ENCODE results near the gene KIF2C. TPM values are rescaled to one million over a fixed set of nuclear protein-coding genes. Genes with fewer than 3 reads are reported as not detected.

The KIF2C gene
- polyA plus RNA-seq, 1 experiment: 14.3 TPM

- TF ChIP-seq, protein P1, sequence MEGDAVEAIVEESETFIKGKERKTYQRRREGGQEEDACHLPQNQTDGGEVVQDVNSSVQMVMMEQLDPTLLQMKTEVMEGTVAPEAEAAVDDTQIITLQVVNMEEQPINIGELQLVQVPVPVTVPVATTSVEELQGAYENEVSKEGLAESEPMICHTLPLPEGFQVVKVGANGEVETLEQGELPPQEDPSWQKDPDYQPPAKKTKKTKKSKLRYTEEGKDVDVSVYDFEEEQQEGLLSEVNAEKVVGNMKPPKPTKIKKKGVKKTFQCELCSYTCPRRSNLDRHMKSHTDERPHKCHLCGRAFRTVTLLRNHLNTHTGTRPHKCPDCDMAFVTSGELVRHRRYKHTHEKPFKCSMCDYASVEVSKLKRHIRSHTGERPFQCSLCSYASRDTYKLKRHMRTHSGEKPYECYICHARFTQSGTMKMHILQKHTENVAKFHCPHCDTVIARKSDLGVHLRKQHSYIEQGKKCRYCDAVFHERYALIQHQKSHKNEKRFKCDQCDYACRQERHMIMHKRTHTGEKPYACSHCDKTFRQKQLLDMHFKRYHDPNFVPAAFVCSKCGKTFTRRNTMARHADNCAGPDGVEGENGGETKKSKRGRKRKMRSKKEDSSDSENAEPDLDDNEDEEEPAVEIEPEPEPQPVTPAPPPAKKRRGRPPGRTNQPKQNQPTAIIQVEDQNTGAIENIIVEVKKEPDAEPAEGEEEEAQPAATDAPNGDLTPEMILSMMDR (IDR thresholded peaks at IDR 0.05; ENCODE audit: low read depth, low read length): no peak
These were observed 38.5 kb upstream of the KIF2C start for GRCh38 chr1:44701141-44701573.

DNA sequence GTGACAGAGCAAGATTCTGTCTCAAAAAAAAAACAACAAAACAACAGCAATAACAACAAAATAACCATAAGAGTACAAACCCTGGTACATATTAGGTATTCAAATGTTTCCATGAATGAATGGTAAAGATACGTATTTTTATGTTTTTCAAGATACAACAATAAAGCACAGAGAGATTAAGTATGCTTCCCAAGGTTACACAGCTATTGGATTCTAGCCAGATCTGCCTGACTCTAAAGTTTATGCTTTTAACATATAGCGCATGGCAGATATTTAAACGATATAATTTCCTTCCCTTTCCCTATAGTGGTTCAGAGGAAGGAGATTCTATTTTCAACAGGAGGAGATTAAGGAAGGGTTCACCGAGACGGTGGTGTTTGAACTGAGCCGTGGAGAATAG is 34.2 kb upstream of the KIF2C start:
- TF ChIP-seq, protein P1 (IDR thresholded peaks at IDR 0.05; ENCODE audit: low read depth, low read length): no peak
- Histone ChIP-seq H3K27ac (ENCODE audit: low read depth, low read length) (no peak overlapping the region), H3K4me3 (ENCODE audit: low read depth, low read length) (no peak overlapping the region), H3K27me3 (ENCODE audit: control insufficient read depth, insufficient read depth, low read length) (no peaks in the 10 kb centered on the region), H3K9me3 (ENCODE audit: control insufficient read depth, insufficient read depth, low read length) (peaks cover 3% of the 10 kb centered on the region; the same call in 1 of the 2 replicates)
- ChIA-PET CTCF (interaction anchor here (2.1 kb wide), 1 partner anchor 26 kb away, joined by 6 read pairs; the partner anchor contains the start of gene RNU5D-1), POLR2A (no interaction called here)
- no peak for DNase-seq (ENCODE audit: low read depth, low spot score)

More at GRCh38 chr1:44701141-44701573, 38.5 kb upstream of the KIF2C start:
- H3K4me3 ChIP-seq (ENCODE audit: low read depth, low read length): no peak overlapping the region
- H3K27ac ChIP-seq (ENCODE audit: low read depth, low read length): no peak overlapping the region
- no peak for DNase-seq (ENCODE audit: low read depth, low spot score)
- peaks cover 2% of the 10 kb centered on the region for H3K27me3 ChIP-seq (ENCODE audit: control insufficient read depth, insufficient read depth, low read length)
- ChIA-PET POLR2A (no interaction called here), CTCF (interaction anchor here (1.2 to 2.8 kb wide), 2 partner anchors 28 to 30 kb away, joined by 3 to 8 read pairs; partner anchors contain the start of gene RNU5D-1)
- no peaks in the 10 kb centered on the region for H3K9me3 ChIP-seq (ENCODE audit: control insufficient read depth, insufficient read depth, low read length)

DNA sequence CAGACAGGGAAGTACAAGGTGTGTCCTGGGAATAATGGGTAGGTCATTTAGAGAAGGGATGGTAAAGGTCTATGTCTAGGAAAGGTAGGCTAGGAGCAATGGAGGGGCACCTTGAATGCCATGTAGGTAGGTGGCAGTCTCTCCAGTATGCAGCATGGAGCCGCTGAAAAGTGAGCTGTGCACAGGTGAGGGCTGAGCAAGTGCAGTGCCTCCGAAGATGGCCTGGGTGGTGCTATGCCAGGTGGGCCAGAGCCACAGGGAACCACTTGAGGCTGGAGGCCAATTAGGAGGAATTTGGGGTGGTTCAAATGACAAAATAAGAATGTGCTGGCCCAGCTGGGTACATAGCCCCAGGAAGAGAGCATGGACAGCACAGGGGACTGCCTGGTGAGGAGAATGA is 33.7 kb upstream of the KIF2C start:
- Histone ChIP-seq H3K9me3 (ENCODE audit: control insufficient read depth, insufficient read depth, low read length) (peaks cover 3% of the 10 kb centered on the region; the same call in 1 of the 2 replicates), H3K27me3 (ENCODE audit: control insufficient read depth, insufficient read depth, low read length) (no peaks in the 10 kb centered on the region), H3K4me3 (ENCODE audit: low read depth, low read length) (no peak overlapping the region), H3K27ac (ENCODE audit: low read depth, low read length) (no peak overlapping the region)
- POLR2A ChIA-PET: no interaction called here
- TF ChIP-seq, protein P1 (IDR thresholded peaks at IDR 0.05; ENCODE audit: low read depth, low read length): no peak
- no peak for DNase-seq (ENCODE audit: low read depth, low spot score)
- CTCF ChIA-PET: interaction anchor here (0.9 to 2.1 kb wide), 2 partner anchors 9 to 25 kb away, joined by 4 to 6 read pairs; partner anchors contain the start of gene RNU5D-1

- H3K27me3 ChIP-seq (ENCODE audit: control insufficient read depth, insufficient read depth, low read length): no peaks in the 10 kb centered on the region
- POLR2A ChIA-PET: interaction anchor here (0.6 to 0.9 kb wide), 2 partner anchors 23 to 55 kb away, joined by 4 to 6 read pairs; partner anchors contain the start of gene RNU5D-1
- no peak overlapping the region for H3K4me3 ChIP-seq (ENCODE audit: low read depth, low read length)
- TF ChIP-seq, protein P1 (IDR thresholded peaks at IDR 0.05; ENCODE audit: low read depth, low read length): no peak
- H3K9me3 ChIP-seq (ENCODE audit: control insufficient read depth, insufficient read depth, low read length): peaks cover 3% of the 10 kb centered on the region; the same call in 1 of the 2 replicates
- CTCF ChIA-PET: interaction anchor here (1.5 to 1.6 kb wide), 3 partner anchors 9 to 24 kb away, joined by 3 to 7 read pairs (median 4); partner anchors contain the start of gene RNU5D-1
- H3K27ac ChIP-seq (ENCODE audit: low read depth, low read length): peak overlapping the region; percentile 82
- peak; percentile 71 for DNase-seq (ENCODE audit: low read depth, low spot score)
These were observed 32.3 kb upstream of the KIF2C start for GRCh38 chr1:44707112-44707881.

All from AG04450 (cell line).